NCI-H2196 treated with DMSO at 0.1 percent for 48 hours (cell line): Measurements from ENCODE around the gene SGCD.

ENCODE experiments used
- DNase-seq: peaks from one replicate; lab custom pipeline; 2025; ENCODE audit not compliant: unreplicated experiment; lab: John Stamatoyannopoulos, UW

Gene SGCD

DNA sequence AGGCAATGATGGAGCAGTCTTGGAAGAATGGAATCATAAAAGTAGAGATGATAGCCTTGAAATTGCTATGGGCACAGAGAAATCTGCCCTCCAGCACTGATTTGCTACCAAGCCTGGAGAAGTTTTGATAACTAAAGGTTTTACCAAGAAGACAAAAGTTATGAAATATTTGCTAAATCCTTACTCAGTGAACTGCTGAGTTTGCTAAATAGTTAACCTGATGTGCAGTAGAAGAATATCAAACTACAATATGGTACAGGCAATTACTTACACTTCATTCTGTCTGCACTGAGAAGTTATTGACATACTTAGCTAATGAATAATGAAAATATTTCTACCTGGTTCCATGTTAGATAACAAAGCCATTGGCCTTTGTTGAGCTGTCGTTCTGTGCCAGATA lies 124.5 kb downstream of the SGCD start:
- no peak for DNase-seq

DNA sequence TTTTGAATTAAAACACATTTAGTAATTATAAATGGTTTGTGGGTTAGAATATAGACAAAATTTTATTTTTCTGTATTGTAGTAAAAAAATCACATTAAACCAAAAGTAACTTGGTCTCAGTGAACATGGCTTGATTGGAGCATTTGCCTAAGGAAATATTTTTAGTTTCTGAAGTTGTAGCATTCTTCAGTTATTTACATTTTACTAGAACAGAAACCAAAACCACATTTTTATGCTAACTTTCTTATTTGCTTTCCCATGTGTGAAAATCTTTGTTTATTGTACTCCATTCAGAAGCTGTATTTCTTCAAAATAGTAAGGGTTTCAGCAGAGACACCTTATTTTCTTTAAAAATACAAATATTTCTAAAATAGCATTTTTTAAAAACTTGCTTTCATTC lies 129.9 kb downstream of the SGCD start:
- no peak for DNase-seq

DNA sequence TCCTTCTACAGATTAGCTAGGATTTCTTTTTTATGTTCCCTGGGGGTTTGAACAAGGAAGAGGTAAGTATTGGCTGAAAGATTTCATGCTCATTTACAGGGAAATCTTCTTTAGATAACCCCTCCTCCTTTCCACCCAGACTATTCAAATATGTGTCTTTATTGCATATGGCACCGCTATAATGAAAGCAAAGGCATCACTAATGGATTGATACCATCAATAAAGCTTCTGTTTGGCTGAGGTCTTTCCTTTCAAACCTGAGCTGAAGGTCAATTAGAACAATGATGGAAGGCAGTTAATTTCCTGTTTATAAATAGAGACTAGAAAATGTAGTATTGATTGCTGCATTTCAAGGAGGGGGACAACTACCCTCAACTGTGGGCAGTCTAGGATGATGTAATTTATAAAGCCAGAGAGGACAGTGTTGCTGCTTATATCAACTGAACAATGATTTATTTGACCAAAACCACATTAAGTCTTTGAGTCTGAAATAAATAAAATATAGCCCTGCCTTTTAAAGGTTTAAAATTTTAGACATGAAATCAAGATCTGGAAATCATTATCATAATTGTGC lies 132.9 kb downstream of the SGCD start:
- DNase-seq = no peak

DNA sequence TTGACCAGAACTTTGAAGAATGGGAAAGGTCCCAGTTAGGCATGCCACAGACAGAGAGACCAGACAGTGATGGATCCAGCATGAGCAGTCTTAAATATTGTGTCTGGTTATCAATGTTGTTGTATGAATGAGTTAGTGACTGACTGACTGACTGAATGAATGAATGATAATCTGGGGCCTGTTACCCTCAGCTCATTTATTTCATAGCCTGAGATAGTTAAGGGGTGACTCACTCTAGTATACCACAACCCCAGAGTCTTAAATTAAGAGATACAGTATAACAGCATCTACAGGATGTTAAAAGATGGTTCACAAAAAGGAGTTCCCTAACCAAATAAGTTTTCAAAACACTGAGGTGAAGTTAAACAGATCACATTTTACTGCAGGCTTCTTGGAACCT lies 133.5 kb downstream of the SGCD start:
- DNase-seq = no peak

DNA sequence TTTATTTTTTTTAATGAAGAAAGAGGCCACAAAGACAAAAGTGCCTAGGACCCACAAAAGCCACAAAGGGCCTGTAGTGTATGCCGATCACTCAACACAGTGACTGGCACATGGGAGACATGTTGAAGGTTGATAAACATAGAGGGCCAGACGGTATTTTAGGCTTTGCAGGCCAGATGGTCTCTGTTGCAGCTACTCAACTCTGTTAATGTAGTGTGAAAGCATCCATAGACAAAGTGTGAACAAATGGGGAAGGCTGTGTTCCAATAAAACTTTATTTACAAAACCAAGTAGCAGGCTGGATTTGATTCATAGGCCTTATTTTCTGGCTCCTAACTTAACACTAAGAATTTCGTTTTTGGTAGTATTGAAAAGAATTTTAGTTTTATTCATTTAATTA lies 139.9 kb downstream of the SGCD start:
- DNase-seq = no peak

DNA sequence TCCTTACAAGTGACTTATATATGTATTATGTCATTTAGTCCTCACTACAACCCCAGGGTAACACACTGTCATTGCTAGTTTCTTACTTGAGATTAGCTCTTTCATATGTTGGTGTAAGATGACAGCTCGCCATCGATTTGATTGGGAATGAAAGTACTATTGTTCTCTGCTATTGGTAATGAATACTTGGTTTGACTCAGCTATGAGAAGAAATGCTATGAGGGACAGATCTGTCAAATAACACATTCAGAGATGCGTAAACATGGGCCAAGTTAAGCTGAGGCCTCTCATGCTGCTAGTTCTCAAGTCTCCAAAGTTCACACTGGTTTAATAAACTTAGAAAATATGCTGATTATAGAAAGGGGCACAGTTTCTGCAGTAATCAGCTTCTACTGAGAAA lies 142.7 kb downstream of the SGCD start:
- DNase-seq = no peak

DNA sequence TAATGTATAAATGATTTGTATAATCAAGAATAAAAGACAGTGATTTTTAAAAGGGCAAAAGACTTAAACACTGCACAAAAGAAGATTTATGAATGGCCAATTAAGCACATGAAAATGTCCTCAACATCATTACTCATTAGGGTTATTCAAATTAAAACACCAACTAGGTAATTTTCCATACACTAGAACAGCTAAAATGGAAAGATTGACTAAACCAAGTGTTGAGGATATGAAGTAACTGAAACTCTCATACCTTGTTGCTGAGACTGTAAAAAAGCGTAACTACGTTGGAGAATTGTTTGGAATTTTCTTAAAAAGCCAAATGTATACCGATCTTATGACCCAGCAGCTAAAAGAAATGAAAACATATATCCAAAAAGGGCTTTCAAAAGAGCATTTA lies 144.9 kb downstream of the SGCD start:
- DNase-seq = no peak

DNA sequence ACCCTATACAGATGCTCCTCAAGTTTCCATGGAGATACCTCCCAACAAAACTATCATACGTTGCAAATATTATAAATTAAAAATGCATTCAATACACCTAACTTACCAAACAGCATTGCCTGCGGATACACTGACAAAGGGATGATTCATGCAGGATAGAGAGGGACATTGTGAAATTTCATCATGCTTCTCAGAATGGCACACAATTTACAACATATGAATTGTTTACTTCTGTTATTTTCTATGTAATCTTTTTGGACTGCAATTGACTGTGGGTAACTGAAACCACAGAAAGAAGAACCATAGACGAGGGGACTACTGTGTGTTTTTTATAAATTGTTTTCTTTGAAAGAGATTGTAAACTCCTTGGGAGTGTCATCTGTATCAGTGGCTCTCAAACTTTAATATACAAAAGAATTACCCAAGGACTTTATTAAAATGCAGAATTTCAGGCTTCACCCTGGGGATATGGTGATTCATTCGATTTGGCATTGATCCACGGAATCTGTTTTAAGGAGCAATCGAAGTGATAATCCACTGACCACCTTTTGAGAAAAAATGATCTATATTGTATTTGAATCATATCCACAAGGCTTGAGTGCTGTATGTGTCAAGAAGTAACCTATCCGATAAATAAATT lies 146.4 kb downstream of the SGCD start:
- DNase-seq = no peak

DNA sequence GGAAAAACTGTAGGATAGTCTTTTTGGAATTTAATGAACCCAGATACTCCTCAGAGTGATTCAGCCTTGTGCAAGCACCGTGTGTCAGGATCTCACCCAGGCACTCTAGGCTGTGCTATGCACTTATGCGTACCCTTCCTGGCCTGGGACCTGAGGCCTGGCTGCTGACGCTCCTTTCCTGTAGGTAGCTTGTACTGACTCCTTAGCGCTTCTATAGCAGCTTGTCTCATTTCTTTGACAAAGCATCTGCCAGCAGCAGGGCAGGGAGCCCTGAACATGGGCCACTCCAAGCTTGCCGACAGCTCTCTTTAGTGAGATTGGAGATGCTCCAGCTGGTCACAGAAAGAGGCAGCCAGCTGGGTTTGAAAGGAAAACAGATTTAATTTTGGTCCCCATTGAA lies 147.3 kb downstream of the SGCD start:
- DNase-seq = no peak

DNA sequence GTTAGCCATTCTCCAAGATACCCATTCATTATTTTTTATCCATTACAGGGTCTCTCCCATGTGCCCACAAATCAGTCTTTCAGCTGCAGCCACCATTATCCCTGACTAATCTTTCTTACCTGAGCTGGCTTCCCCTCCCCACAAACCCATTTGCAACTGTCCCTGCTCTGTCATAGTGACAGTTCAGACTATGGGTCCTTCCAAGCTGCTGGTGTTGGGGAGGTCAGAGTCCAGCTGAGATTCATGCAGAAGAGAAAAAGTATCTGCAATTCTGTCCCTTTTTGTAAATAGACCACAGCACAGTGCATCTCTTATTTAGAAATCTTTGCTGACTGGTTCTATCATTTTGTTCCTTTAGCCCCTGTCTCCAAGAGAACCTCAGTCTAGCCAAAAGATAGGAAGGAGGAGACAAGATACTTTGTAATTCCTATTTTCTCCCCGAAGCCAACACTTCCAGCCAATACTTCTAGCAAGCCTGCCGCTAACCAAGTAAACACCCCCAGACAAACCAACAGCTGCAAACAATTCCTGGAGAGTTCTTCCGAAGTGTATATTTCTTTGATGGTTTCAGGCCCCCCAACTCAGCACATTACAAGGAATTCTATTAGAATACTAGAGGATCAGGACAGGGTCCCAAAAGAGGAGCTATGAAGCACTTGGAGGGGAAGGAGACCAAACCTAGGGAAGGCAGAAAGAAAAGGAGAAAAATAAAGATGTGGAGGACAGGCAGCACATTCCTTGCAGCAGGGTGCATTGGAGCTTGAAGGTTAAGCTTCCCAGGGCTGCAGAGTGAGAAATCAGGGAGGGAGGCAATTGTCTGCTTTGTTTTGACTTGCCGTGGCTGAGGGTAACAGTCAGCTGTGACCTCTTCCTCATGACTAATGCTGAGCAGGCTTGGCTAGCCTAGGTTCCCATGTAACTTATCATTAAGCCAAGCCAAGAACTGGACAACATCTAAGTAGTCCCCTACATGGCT lies 148.5 kb downstream of the SGCD start:
- DNase-seq = no peak

DNA sequence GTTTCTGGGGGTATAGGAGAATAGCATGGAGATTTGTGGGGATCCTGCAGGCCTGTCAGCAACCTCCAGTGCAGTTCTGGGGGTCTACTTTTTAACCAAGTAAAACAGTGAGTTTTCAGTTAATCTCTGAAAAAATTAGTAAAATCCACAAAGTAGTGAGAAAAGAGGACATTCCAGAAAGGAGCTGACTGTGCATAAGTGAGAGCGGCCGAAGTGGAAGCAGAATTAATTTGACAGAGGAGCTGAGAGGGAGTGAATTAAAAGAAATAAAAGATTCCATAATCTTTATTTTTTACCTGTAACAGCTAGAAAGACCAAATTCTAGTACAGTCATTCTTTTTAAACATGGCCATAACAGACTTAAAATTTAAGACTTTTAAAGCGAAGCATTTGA lies 149.2 kb downstream of the SGCD start:
- DNase-seq = no peak

DNA sequence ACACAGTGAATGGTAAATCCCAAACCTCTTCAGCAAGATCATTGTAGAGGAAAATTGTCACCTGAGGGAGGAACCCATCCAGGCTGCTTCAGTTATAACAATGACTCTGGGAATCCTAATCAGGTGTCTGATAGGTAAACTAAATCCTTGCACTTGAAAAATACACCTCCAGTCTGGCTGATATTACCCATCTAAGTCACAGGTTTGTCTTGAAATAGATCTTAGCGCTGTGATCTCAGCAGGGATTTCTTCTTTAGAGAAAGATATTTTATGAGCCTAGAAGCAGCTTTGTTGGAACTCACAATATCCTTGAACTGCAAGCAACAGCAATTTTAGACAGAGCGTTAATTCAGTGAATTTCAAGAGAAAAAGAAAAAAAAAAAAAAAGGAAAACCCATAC lies 149.7 kb downstream of the SGCD start:
- DNase-seq = no peak

DNA sequence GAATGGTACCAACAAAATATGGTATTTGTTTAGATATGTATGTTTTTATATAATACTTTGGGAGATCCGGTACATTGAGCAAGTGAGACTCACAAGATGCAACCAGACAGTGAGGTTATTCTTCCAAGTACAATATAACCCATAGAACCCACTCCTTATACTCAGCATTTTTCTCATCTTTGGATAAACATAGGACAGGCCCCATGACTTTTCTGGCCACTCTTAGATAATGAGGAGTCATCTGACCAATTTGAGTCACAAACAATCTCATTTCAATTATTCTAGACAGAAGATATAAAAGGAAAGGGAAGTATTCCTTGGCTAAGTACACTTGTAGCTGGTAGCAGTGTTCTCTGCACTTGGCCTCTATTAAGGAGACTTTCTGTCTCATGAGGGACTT lies 150.2 kb downstream of the SGCD start:
- DNase-seq = no peak

DNA sequence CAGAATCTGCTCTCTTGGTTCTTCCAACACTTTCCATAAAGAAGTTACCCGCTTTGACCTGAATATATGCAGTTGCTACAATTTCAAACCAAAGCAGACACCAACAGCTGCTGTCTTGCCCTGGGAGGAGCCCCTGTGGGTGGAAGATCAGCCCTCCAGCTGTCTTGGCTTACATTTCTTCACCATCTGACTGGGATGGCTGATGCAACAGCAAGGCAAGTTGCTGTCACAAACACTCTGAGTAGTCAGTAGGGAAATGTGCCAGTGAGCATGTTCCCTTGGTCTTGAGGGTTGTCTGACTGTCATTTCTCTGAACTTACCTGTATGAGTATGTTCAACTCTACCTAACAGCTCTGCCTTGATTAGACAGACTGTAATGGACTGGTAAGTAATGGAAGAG lies 152.9 kb downstream of the SGCD start:
- DNase-seq = no peak

DNA sequence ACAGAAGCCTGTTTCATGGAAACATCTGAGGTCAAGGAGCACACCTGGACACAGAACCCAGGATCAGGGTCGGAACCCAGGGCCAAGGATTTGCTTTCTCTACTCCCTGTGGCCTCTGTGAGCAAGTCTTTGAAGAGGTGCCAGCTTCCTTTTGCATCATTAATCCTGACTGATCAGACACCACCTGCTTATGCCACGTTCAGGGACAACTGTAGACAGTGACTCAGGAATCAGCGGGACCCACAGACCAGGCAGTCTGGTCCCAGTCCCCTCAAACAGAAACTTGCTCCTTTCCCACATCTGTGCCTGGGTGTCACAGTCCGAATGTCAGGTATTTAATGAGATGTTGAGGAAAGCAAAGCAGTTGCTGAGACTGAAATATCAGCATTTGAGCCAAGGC lies 154.8 kb downstream of the SGCD start:
- no peak for DNase-seq

DNA sequence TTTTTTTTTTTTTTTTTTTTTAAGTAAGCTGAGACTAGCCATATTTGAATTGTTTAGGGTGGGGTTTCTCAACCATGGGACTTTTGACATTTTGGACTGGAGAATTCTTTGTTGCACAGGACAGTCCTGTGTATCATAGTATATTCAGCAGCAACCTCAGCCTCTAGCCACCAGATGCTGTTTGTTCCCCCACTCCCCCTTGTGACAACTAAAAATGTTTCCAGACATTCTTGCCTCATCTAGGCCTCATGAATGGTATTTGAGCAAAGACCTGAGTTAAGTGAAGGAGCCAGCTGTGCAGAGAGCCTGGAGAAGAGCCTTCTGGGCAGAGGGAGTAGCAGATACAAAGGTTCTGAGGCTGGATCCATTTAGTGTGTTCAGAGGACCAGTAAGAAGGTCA lies 155.9 kb downstream of the SGCD start:
- no peak for DNase-seq

DNA sequence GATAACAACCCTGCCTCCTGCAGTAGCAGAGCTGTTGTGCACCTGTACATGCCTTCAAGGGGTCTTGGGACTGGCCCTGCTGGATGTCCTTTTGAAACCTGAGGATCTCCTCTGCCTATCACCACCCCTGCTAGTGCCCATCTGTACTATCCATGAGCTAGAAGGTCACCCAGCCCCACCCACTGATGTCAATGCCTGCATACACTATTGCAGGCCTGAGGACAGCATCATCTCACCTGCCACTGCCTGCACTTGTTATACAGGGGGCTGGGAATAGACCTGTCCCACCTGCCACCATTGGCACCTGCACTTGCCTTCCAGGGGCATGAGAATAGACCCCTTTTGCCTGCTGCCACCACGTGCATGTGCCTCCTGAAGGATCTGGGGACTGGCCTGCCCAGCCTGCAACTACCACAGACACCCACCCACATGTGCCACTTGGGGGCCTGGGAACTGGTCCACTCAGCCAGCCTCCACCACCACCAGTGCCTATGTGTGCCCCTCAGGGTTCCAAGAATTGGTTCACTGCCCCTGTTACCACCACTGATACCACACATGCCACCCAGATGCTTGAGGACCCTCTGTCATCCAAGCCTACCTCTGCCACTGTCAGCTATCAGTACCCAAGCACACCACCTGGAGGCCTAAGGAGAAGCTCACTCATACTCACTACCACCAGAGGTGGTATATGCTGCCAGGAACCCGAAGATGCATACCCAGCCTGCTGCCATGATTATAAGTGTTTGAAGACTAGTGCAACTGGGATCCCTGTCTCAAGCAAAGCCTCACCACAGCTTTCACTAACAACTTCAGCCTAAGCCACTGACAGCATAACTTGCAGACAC lies 159.7 kb downstream of the SGCD start:
- no peak for DNase-seq

DNA sequence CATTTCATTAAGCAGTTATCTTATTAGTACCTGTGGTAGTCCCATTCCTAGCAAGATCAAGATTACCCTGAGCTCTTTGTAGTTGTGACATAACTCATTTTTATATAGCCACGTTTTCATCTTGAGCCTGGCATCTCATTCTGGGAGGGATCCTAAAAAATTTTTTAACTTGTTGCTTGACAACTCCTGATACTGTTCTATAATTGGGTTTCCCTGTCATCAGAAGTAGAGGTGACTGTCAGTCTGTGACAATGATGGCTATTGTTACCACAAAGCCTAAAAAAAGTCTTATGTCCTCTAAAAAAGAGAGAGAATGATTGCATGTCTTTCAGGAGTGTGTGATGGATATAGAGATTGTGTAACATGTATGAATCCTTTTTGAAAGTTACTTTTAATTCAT lies 164.8 kb downstream of the SGCD start:
- DNase-seq = no peak

DNA sequence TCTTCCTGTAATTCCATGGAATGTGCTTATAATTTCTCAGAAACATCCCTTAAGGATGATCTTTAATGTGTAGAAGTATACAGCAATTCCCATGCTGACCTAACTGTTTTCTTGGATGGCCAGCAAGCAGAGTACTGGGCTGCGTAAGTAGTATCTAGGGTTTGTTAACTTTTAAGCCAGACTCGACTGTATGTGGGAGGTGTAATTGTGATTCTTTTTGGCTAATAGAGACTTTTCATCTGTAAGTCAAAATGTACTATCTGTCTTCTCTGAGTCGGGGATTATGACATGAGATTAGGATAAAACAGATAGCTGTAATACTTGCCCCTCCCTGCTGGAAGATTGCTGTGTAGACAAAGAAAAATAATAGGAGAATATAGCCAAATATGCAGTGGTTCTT lies 169.3 kb downstream of the SGCD start:
- no peak for DNase-seq

DNA sequence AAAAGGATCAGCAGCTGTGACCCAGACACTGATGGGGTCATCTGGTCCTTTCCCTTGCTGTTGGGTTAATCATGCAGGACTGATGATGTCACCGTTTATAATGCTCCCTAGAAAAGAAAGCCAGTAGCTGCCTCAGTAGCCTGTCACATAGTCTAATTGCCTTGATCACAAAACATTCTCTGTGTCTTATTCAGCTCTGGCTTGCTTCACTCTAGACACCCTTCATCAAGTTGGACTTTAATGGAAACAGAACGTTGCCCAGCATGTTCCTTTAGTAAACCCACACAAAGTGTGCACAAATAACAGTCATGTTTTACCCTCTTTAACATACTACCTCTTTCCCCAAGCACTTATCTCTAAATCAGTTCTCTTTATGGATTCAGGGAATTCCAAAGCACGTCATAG lies 170.8 kb downstream of the SGCD start:
- DNase-seq = no peak

DNA sequence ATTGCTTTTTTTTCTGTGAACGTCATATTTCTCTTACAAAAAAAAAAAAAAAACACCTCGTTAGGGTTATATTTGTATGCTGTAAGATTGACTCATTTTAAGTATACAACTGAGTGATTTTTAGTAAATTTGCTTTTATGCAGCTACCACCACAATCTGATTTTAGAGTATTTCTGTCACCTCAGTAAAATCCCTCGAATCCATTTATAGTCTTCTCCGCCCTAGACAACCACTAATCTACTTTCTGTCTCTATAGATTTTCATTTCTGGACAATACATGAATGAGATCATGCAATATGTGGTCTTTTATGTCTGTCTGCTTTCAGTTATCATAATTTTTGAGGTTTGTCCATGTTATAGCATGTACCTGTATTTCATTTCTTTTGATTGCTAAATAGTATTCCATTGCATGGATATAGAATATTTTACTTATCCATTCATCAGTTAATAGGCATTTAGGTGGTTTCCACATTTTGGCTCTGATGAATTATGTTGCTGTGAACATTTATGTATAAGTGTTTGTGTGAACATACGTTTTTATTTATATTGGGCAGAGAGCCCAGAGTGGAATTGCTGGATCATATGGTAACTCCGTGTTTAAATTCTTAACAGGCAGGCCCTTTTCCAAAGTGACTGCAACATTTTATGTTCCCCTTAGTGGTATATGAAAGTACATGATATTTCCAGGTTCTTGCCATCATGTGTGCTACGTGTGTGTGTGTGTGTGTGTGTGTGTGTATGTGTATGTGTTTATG lies 171.4 kb downstream of the SGCD start:
- DNase-seq = no peak
